ENCODE results near the gene ZNF423. TPM values are rescaled to one million over a fixed set of nuclear protein-coding genes. Genes with fewer than 3 reads are reported as not detected.
A peak's percentile ranks its signal among the peaks of the same experiment; 100 is the strongest.

Gene ZNF423
- total RNA-seq, 1 donor from 2014 or later, result 19.8 TPM

DNA sequence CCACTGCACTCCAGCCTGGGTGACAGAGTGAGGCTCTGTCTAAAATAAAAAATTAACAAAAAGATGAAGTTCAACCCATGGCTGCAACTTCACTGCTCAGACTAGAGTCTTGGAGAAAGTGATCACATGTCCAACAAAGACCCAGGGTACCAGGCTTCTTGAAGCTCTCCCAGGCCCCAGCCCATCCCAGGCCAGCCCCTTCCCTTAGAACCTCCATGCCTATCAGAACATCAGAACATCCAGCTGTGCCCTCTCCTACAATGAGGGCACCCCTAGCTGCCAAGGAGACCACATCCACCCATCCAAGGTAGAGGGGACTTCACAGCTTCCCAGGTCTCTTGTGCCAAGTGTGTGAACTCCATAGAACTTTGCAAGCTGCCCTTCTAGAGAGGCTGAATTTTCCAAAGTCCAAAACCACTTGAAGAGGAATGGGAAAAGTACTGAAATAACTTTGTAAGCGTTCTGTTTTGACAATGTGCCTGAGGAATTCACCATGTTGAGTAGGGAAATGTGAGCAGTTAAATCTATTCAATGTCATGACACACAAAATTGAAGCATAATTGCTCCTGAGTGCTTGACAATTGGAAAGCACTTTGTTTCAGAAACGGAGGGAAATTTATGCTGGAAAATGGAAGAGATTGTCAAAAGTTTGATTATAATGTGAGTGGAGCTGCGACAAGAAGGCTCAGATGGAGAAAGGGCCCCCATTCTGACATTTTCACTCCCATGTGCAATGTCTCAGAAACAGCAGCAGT, 230.4 kb downstream of the ZNF423 start:
- peak in 1 of 2 experiments; percentile 26 for DNase-seq (ENCODE audit: low spot score in 2 of 2, unreplicated experiment in 2 of 2)
- no peaks in the 10 kb centered on the region for H3K27me3 Mint-ChIP-seq (ENCODE audit: low read depth)
- H3K4me1 Mint-ChIP-seq, result peaks cover 5% of the 10 kb centered on the region
- H3K4me3 Mint-ChIP-seq, result no peak overlapping the region
- peaks cover 2% of the 10 kb centered on the region for H3K36me3 Mint-ChIP-seq
- H3K9me3 Mint-ChIP-seq, result no peaks in the 10 kb centered on the region
- TF ChIP-seq, protein P1, sequence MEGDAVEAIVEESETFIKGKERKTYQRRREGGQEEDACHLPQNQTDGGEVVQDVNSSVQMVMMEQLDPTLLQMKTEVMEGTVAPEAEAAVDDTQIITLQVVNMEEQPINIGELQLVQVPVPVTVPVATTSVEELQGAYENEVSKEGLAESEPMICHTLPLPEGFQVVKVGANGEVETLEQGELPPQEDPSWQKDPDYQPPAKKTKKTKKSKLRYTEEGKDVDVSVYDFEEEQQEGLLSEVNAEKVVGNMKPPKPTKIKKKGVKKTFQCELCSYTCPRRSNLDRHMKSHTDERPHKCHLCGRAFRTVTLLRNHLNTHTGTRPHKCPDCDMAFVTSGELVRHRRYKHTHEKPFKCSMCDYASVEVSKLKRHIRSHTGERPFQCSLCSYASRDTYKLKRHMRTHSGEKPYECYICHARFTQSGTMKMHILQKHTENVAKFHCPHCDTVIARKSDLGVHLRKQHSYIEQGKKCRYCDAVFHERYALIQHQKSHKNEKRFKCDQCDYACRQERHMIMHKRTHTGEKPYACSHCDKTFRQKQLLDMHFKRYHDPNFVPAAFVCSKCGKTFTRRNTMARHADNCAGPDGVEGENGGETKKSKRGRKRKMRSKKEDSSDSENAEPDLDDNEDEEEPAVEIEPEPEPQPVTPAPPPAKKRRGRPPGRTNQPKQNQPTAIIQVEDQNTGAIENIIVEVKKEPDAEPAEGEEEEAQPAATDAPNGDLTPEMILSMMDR (IDR thresholded peaks at IDR 0.05; ENCODE audit: unreplicated experiment), result no peak
- no peak overlapping the region for H3K27ac Mint-ChIP-seq

DNA sequence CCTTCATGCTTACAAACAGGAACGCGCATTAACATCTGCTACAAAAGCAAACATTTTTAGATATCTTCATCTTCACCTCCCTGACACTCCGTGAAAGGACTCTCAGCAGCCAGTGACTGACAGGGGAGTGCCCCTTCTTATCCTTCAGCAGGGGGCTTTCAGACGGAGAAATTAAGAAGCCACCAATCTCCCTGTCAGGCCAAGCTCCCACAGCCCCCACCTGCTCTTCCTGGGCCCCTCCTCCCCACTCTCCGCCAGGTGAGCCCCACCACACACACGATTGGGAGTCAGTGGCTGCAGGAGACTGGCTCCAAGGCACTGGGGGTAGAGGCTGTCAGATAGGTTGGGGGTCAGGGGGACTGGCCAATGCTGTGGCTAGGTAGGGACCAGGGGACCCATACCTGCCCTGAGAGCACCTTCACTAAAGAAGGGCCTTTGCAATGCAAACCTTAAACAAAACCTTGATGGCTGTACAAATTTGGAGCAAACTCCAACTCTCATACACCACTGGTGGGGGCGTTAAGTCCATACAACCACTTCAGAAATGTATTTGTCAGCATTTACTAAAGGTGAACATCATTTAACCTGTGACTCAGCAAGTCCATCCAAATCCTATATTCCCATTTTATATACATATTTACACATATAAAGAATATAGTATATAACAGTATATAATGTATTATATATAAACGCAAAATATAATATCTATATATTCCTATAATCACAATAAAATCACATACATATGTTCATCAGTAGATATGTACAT, 232.2 kb downstream of the ZNF423 start:
- H3K27ac Mint-ChIP-seq, result no peak overlapping the region
- peaks cover 5% of the 10 kb centered on the region for H3K4me1 Mint-ChIP-seq
- peak in 1 of 2 experiments; percentile 28 for DNase-seq (ENCODE audit: low spot score in 2 of 2, unreplicated experiment in 2 of 2)
- H3K36me3 Mint-ChIP-seq, result peaks cover 2% of the 10 kb centered on the region
- TF ChIP-seq, protein P1 (IDR thresholded peaks at IDR 0.05; ENCODE audit: unreplicated experiment), result no peak
- no peak overlapping the region for H3K4me3 Mint-ChIP-seq
- no peaks in the 10 kb centered on the region for H3K9me3 Mint-ChIP-seq
- H3K27me3 Mint-ChIP-seq (ENCODE audit: low read depth), result no peaks in the 10 kb centered on the region

DNA sequence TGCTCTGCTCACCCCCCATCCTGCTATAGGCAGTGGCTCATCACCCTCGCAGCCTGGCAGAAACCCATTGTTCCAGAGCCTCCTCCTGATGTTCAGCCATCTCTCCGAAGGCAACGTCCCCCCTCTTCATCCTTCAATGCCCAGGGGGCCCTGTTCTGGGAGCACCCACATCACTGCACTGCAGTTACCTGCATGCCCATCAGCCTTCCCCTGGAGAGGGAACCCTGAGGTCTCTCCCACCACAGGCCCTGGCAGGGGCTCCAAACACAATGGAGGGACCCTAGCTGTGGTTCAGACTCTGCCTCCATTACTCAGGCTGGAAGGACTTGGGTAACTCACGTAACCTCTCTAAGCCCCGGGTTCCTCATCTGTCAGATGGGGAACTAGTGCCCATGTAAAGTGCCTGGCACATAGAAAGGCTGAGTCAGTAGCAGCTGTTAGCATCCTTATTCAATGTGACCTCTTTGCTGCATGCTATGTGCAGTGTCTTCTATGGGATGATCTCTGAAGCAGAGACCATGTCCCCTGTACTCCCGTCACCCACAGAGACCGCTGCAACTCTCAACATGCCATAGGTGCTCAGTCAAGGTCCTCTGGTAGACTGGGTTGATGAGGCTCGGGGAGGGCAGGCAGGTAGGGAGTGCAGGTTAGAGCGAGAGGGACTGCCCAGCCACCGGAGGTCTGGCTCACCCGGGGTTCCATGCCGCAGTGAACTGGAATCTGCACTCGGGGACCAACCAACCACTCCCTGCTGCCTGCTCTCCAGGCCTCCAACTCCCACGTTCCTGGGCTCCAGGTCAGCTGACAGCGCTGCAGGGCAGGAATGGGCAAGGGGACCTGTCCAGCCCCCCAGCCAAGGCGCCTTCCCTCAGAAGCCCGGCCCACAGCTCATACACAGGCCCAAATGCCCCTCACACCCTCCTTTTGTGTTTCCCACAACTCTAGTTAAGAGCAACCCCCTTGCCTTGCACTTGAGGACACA, 233.2 kb downstream of the ZNF423 start:
- DNase-seq (ENCODE audit: low spot score in 2 of 2, unreplicated experiment in 2 of 2), result peak in 1 of 2 experiments; percentile 29
- no peak overlapping the region for H3K4me3 Mint-ChIP-seq
- TF ChIP-seq, protein P1 (IDR thresholded peaks at IDR 0.05; ENCODE audit: unreplicated experiment), result no peak
- peaks cover 5% of the 10 kb centered on the region for H3K4me1 Mint-ChIP-seq
- H3K27ac Mint-ChIP-seq, result peak overlapping the region; percentile 17
- H3K9me3 Mint-ChIP-seq, result no peaks in the 10 kb centered on the region
- peaks cover 2% of the 10 kb centered on the region for H3K36me3 Mint-ChIP-seq
- no peaks in the 10 kb centered on the region for H3K27me3 Mint-ChIP-seq (ENCODE audit: low read depth)

DNA sequence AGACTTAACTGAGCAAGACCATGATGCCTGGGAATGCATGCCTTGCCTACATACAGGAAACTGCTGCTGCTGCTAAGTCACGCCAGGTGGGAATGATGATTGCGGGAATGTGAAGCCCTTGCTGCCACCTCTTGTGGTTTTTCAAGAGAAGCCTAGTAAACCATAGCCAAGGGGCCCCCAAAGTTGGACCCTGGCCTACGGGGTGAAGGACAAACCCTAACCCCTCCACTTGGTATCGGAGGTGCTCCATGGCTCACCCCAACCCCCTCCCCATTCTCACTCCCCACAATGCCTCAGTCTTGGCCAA, 233.9 kb downstream of the ZNF423 start:
- TF ChIP-seq, protein P1 (IDR thresholded peaks at IDR 0.05; ENCODE audit: unreplicated experiment), result no peak
- peaks cover 2% of the 10 kb centered on the region for H3K36me3 Mint-ChIP-seq
- no peak overlapping the region for H3K27ac Mint-ChIP-seq
- peak in 1 of 2 experiments; percentile 27 for DNase-seq (ENCODE audit: low spot score in 2 of 2, unreplicated experiment in 2 of 2)
- no peaks in the 10 kb centered on the region for H3K9me3 Mint-ChIP-seq
- H3K4me3 Mint-ChIP-seq, result no peak overlapping the region
- no peaks in the 10 kb centered on the region for H3K27me3 Mint-ChIP-seq (ENCODE audit: low read depth)
- peaks cover 5% of the 10 kb centered on the region for H3K4me1 Mint-ChIP-seq
